NB4 (cell line): ENCODE data around the gene WDR88.

Experiments used
- MYC ChIP-seq: IDR thresholded peaks from 2 replicates; pipeline ENCODE4 v1.6.1; 2011; ENCODE audit warnings: low read depth, low read length
- POLR2A ChIP-seq: IDR thresholded peaks from 2 replicates; pipeline ENCODE4 v1.6.1; 2011; ENCODE audit warnings: mild to moderate bottlenecking; ENCODE audit not compliant: insufficient read length; ENCODE audit errors: extremely low read depth
- TF ChIP-seq, protein P1 (sequence below): IDR thresholded peaks from one replicate; pipeline ENCODE4 v1.5.1; 2012; ENCODE audit warnings: low read depth, low read length
- TF ChIP-seq, protein P2 (sequence below): IDR thresholded peaks from 2 replicates; pipeline ENCODE4 v1.6.1; 2011; ENCODE audit warnings: low read depth, low read length

DNA sequence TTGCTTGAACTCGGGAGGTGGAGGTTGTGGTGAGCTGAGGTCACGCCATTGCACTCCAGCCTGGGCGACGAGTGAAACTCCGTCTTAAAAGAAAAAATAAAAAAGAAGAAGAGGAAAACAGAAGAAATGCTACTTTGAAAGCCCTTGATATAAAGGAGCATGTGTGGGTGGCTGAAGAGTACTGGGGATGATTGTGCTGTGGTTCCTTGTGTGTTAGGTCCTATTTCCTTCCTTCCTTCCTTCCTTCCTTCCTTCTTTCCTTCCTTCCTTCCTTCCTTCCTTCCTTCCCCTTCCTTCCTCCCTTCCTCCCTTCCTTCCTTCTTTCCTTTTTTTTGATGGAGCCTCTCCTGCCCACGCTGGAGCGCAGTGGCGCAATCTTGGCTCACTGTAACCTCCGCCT is 14.3 kb downstream of the WDR88 start:
- TF ChIP-seq, protein P1, sequence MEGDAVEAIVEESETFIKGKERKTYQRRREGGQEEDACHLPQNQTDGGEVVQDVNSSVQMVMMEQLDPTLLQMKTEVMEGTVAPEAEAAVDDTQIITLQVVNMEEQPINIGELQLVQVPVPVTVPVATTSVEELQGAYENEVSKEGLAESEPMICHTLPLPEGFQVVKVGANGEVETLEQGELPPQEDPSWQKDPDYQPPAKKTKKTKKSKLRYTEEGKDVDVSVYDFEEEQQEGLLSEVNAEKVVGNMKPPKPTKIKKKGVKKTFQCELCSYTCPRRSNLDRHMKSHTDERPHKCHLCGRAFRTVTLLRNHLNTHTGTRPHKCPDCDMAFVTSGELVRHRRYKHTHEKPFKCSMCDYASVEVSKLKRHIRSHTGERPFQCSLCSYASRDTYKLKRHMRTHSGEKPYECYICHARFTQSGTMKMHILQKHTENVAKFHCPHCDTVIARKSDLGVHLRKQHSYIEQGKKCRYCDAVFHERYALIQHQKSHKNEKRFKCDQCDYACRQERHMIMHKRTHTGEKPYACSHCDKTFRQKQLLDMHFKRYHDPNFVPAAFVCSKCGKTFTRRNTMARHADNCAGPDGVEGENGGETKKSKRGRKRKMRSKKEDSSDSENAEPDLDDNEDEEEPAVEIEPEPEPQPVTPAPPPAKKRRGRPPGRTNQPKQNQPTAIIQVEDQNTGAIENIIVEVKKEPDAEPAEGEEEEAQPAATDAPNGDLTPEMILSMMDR = no peak
- TF ChIP-seq MYC (no peak), POLR2A (no peak)
- TF ChIP-seq, protein P2, sequence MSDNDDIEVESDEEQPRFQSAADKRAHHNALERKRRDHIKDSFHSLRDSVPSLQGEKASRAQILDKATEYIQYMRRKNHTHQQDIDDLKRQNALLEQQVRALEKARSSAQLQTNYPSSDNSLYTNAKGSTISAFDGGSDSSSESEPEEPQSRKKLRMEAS = no peak
